SK-N-SH treated with all-trans-retinoic acid at 6 μM for 48 hours (cell line): ENCODE measurements around the gene PRR20A.
"Not testable (repeated sequence)": the region's sequence is repeated elsewhere in the genome, so short reads cannot be mapped to it uniquely, and the experiment has no call there.

Experiments
- ATAC-seq: fragments of 200-7000 bp; cut with Tn5 transposase; 3 replicates; pipeline ENCODE4 v1.9.1; 2020; ENCODE audit warnings: mild to moderate bottlenecking, moderate library complexity
- ARNTL ChIP-seq: fragments of 450-650 bp; formaldehyde crosslinking; IDR thresholded peaks from 2 replicates; pipeline ENCODE4 v1.5.0; 2020; ENCODE audit warnings: low read depth, mild to moderate bottlenecking, moderate library complexity, borderline replicate concordance
- BACH2 ChIP-seq: fragments of 250-450 bp; sonication (Bioruptor Pico); IDR thresholded peaks from 2 replicates; pipeline ENCODE4 v1.9.0; 2021; ENCODE audit warnings: mild to moderate bottlenecking, borderline replicate concordance
- CSDC2 ChIP-seq: fragments of 250-450 bp; sonication (Bioruptor Pico); IDR thresholded peaks from 2 replicates; pipeline ENCODE4 v1.5.0; 2020; ENCODE audit warnings: mild to moderate bottlenecking, moderate library complexity
- ESRRG ChIP-seq: fragments of 250-450 bp; sonication (Bioruptor Pico); IDR thresholded peaks from 2 replicates; pipeline ENCODE4 v1.6.1; 2021; ENCODE audit warnings: mild to moderate bottlenecking
- GLIS3 ChIP-seq: fragments of 250-450 bp; sonication (Bioruptor Pico); IDR thresholded peaks from 2 replicates; pipeline ENCODE4 v1.5.0; 2020; ENCODE audit warnings: mild to moderate bottlenecking, moderate library complexity
- OSR1 ChIP-seq: fragments of 250-450 bp; sonication (Bioruptor Pico); IDR thresholded peaks from 2 replicates; pipeline ENCODE4 v1.8.0; 2022; ENCODE audit warnings: moderate library complexity, mild to moderate bottlenecking, inconsistent platforms
- PPARA ChIP-seq: fragments of 250-450 bp; sonication (Bioruptor Pico); IDR thresholded peaks from 2 replicates; pipeline ENCODE4 v1.5.0; 2020; ENCODE audit warnings: mild to moderate bottlenecking, borderline replicate concordance
- RARB ChIP-seq: fragments of 250-450 bp; sonication (Bioruptor Pico); IDR thresholded peaks from 2 replicates; pipeline ENCODE4 v1.8.0; 2021; ENCODE audit warnings: mild to moderate bottlenecking, moderate library complexity
- SNAI2 ChIP-seq: fragments of 250-450 bp; sonication (Bioruptor Pico); IDR thresholded peaks from 2 replicates; pipeline ENCODE4 v1.5.0; 2020; ENCODE audit warnings: mild to moderate bottlenecking, moderate library complexity
- TCF4 ChIP-seq: fragments of 250-450 bp; sonication (Bioruptor Pico); IDR thresholded peaks from 2 replicates; pipeline ENCODE4 v1.8.0; 2021; ENCODE audit warnings: mild to moderate bottlenecking, moderate library complexity, borderline replicate concordance
- TOX ChIP-seq: fragments of 250-450 bp; sonication (Bioruptor Pico); IDR thresholded peaks from 2 replicates; pipeline ENCODE4 v1.8.0; 2021; ENCODE audit warnings: mild to moderate bottlenecking, moderate library complexity, borderline replicate concordance
- ZC3H10 ChIP-seq: fragments of 250-450 bp; sonication (Bioruptor Pico); IDR thresholded peaks from 2 replicates; pipeline ENCODE4 v1.5.1; 2021; ENCODE audit warnings: mild to moderate bottlenecking, moderate library complexity
- ZFP3 ChIP-seq: fragments of 250-450 bp; sonication (Bioruptor Pico); IDR thresholded peaks from 2 replicates; pipeline ENCODE4 v1.5.0; 2020; ENCODE audit warnings: mild to moderate bottlenecking, moderate library complexity
- ZFP30 ChIP-seq: fragments of 450-650 bp; formaldehyde crosslinking; IDR thresholded peaks from 2 replicates; pipeline ENCODE4 v1.5.0; 2022; ENCODE audit warnings: mild to moderate bottlenecking, moderate library complexity
- ZNF565 ChIP-seq: fragments of 450-650 bp; formaldehyde crosslinking; conservative IDR thresholded peaks from 2 replicates; pipeline ENCODE4 v1.5.0; 2020; ENCODE audit warnings: low read depth, mild to moderate bottlenecking, moderate library complexity
- ZNF70 ChIP-seq: fragments of 450-650 bp; formaldehyde crosslinking; IDR thresholded peaks from 2 replicates; pipeline ENCODE4 v1.5.0; 2020; ENCODE audit warnings: mild to moderate bottlenecking, moderate library complexity
- ZNF8 ChIP-seq: fragments of 450-650 bp; formaldehyde crosslinking; IDR thresholded peaks from 2 replicates; pipeline ENCODE4 v1.5.0; 2020; ENCODE audit warnings: mild to moderate bottlenecking, moderate library complexity
- TF ChIP-seq, protein P1 (sequence below): fragments of 250-450 bp; sonication (Bioruptor Pico); IDR thresholded peaks from 2 replicates; pipeline ENCODE4 v1.5.1; 2020; ENCODE audit warnings: low read depth, mild to moderate bottlenecking, moderate library complexity
- TF ChIP-seq, protein P2 (sequence below): fragments of 250-450 bp; sonication (Bioruptor Pico); IDR thresholded peaks from 2 replicates; pipeline ENCODE4 v1.5.1; 2021; ENCODE audit warnings: mild to moderate bottlenecking, moderate library complexity
- TF ChIP-seq, protein P3 (sequence below): fragments of 250-450 bp; sonication (Bioruptor Pico); IDR thresholded peaks from 2 replicates; pipeline ENCODE4 v1.5.0; 2020; ENCODE audit warnings: mild to moderate bottlenecking, moderate library complexity

PRR20A gene

DNA sequence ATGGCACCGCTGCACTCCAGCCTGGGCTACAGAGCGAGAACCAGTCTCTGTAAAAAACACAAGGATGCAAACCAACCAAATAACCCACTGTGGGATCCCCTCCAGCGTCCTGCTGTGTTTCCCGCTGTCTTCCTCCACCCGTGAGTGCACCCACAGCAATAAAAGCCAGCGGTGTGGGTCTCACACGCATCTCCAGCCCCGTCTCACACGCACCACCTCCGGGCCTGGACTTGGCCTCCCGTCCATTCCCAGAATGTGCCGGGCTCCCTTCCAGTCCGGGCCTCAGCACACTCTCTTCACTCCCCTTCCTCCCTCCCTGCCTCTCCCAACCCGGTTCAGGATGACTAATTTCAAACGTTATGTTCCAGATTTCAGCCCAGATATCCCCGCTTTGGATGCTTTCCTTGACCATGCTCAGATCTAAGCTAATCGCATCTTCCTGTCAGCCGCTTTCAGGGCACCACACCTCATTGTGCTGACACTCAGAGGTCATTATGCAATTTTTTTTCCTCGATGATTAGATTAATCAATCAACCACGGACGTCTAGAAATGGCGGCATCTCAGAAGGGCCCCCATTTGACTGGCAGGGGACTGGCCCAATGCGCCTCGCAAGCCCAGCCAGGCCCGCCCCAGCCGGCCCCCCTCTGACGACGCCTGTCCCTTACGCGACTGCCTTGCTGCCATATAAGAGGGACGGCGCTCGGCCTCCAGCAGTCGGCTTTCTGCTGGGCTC is at the start of gene PRR20A:
Gene PRR20A, plus strand, starts transcription at position 684 of the 734 bp plus-strand sequence. CDS start 387 bp downstream, outside the sequence.
- ATAC-seq = not testable (repeated sequence)

DNA sequence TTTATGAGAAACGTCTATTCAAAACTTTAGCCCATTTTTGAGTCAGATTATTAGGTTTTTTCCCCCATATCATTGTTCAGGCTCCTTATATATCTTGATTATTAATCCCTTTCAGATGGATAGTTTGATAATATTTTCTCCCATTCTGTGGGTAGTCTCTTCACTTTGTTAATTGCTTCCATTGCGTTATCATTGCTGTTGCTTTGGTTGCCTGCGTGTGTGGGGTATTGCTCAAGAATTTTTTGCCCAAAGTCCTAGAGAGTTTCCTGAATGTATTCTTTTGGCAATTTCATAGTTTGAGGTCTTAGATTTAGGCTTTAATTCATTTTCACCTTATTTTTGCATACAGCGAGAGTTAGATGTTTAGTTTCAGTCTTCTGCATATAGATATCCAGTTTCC is 25.8 kb upstream of the PRR20A start:
- no peak for TF ChIP-seq BACH2 (CRISPR knock-in tag)
- TF ChIP-seq ESRRG = no peak
- no peak for TF ChIP-seq ZNF8
- TF ChIP-seq ZFP30 = no peak
- no peak for ATAC-seq

DNA sequence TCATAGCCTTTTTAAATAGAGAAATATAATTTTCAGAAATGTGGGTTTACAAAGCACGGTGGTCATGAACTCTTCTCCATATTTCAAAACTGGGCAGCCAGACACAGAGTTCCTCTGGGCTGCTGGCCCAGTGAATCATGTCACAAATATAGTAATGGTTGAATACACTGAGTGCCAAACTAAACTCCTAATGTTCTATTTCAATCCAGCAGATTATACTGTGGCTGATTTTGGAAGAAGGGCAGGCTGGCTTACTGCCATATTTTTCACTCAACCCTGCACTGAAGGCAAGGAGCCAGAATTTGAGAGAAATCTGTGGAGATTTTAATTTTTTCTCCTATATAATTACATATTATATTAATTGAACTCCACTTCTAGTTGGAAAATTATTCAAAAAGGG is 17.0 kb upstream of the PRR20A start:
- ATAC-seq = no peak
- no peak for TF ChIP-seq ZC3H10 (CRISPR knock-in tag)
- no peak for TF ChIP-seq ZFP3 (CRISPR knock-in tag)
- no peak for TF ChIP-seq OSR1 (CRISPR knock-in tag)
- TF ChIP-seq, all 23 proteins: peak for 0

DNA sequence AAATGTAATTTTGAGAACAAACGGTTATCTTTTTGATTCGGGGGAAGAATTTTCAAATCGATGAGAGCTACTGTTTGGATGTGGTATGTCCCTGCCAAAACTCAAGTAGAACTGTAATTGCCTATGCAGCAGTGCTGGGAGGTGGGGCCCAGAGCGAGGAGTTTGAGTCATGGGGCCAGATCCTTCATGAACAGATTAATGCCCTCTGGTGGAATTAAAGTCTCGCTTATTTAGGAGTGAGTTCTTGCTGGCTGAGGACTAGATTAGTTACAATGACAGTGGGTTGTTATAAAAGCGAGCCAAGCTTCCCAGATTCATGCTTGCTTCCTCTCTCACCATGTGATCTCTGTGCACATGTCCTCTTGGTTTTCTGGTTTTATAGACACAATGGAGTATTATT is 11.8 kb upstream of the PRR20A start:
- no peak for TF ChIP-seq TCF4 (CRISPR knock-in tag)
- TF ChIP-seq, protein P1, sequence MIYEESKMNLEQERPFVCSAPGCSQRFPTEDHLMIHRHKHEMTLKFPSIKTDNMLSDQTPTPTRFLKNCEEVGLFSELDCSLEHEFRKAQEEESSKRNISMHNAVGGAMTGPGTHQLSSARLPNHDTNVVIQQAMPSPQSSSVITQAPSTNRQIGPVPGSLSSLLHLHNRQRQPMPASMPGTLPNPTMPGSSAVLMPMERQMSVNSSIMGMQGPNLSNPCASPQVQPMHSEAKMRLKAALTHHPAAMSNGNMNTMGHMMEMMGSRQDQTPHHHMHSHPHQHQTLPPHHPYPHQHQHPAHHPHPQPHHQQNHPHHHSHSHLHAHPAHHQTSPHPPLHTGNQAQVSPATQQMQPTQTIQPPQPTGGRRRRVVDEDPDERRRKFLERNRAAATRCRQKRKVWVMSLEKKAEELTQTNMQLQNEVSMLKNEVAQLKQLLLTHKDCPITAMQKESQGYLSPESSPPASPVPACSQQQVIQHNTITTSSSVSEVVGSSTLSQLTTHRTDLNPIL (CRISPR knock-in tag) = no peak
- TF ChIP-seq, protein P2, sequence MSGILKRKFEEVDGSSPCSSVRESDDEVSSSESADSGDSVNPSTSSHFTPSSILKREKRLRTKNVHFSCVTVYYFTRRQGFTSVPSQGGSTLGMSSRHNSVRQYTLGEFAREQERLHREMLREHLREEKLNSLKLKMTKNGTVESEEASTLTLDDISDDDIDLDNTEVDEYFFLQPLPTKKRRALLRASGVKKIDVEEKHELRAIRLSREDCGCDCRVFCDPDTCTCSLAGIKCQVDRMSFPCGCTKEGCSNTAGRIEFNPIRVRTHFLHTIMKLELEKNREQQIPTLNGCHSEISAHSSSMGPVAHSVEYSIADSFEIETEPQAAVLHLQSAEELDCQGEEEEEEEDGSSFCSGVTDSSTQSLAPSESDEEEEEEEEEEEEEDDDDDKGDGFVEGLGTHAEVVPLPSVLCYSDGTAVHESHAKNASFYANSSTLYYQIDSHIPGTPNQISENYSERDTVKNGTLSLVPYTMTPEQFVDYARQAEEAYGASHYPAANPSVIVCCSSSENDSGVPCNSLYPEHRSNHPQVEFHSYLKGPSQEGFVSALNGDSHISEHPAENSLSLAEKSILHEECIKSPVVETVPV (CRISPR knock-in tag) = no peak
- TF ChIP-seq, protein P3, sequence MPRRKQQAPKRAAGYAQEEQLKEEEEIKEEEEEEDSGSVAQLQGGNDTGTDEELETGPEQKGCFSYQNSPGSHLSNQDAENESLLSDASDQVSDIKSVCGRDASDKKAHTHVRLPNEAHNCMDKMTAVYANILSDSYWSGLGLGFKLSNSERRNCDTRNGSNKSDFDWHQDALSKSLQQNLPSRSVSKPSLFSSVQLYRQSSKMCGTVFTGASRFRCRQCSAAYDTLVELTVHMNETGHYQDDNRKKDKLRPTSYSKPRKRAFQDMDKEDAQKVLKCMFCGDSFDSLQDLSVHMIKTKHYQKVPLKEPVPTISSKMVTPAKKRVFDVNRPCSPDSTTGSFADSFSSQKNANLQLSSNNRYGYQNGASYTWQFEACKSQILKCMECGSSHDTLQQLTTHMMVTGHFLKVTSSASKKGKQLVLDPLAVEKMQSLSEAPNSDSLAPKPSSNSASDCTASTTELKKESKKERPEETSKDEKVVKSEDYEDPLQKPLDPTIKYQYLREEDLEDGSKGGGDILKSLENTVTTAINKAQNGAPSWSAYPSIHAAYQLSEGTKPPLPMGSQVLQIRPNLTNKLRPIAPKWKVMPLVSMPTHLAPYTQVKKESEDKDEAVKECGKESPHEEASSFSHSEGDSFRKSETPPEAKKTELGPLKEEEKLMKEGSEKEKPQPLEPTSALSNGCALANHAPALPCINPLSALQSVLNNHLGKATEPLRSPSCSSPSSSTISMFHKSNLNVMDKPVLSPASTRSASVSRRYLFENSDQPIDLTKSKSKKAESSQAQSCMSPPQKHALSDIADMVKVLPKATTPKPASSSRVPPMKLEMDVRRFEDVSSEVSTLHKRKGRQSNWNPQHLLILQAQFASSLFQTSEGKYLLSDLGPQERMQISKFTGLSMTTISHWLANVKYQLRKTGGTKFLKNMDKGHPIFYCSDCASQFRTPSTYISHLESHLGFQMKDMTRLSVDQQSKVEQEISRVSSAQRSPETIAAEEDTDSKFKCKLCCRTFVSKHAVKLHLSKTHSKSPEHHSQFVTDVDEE (CRISPR knock-in tag) = no peak
- TF ChIP-seq PPARA = no peak
- TF ChIP-seq ZNF565 (CRISPR knock-in tag) = no peak
- TF ChIP-seq ESRRG = no peak
- ATAC-seq = no peak

DNA sequence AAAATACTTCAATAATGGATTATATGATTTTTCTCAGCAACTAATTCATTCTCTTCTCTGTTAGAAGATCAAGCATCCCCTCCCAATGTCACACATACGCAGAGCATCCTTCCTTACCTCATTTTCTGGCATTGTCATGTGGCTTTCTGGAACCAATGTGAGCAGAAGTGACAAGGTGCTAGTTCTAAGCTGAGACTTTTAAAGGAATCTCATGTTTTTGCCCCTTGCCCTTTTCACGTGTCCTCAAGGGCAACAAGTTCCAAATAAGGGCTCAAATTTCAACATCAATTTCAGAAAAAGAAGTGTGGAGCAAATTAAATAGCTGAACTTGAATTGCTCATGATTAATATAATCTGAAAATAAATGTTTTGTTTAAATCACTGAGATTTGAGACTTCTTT is 4.6 kb upstream of the PRR20A start:
- no peak for ATAC-seq
- no peak for TF ChIP-seq OSR1 (CRISPR knock-in tag)
- no peak for TF ChIP-seq TOX (CRISPR knock-in tag)
- TF ChIP-seq ARNTL = no peak
- TF ChIP-seq SNAI2 (CRISPR knock-in tag) = no peak
- TF ChIP-seq CSDC2 (CRISPR knock-in tag) = no peak
- TF ChIP-seq, protein P1 (CRISPR knock-in tag) = no peak
- no peak for TF ChIP-seq BACH2 (CRISPR knock-in tag)
- no peak for TF ChIP-seq ZC3H10 (CRISPR knock-in tag)
- TF ChIP-seq RARB (CRISPR knock-in tag) = no peak
- no peak for TF ChIP-seq ZNF8
- TF ChIP-seq GLIS3 (CRISPR knock-in tag) = no peak
- no peak for TF ChIP-seq PPARA
- no peak for TF ChIP-seq TCF4 (CRISPR knock-in tag)
- TF ChIP-seq ZNF70 = no peak
- TF ChIP-seq ESRRG = no peak
